Kasumi-1 (cell line): Measurements from ENCODE around the gene RGMA.

Experiments used
- DNase-seq, 2 experiments: peaks; one replicate each; lab custom pipeline; 2025; lab: John Stamatoyannopoulos, UW

RGMA gene

GRCh38 chr15:93091465-93091864 lies 2.5 kb upstream of the RGMA start:
- no peak for DNase-seq

GRCh38 chr15:93089727-93090305 lies 805 bp upstream of the RGMA start:
- no peak for DNase-seq

- peak in 1 of 2 experiments; percentile 11 for DNase-seq
These were observed 621 bp downstream of the RGMA start for GRCh38 chr15:93088200-93088980.

- peak; percentile 71 to 82 for DNase-seq
These were observed 1.2 kb downstream of the RGMA start for GRCh38 chr15:93087825-93088199.

GRCh38 chr15:93086791-93087190 lies 2.2 kb downstream of the RGMA start:
- no peak for DNase-seq

- no peak for DNase-seq
These were observed 3.3 kb downstream of the RGMA start for GRCh38 chr15:93085692-93086091.

- DNase-seq, result no peak
These were observed 6.2 kb downstream of the RGMA start for GRCh38 chr15:93082861-93083260.

- DNase-seq, result no peak
These were observed 7.6 kb downstream of the RGMA start for GRCh38 chr15:93081399-93081798.

GRCh38 chr15:93080451-93080850 lies 8.6 kb downstream of the RGMA start:
- no peak for DNase-seq

GRCh38 chr15:93076875-93077274 lies 12.1 kb downstream of the RGMA start:
- DNase-seq, result no peak

GRCh38 chr15:93076217-93076616 lies 12.8 kb downstream of the RGMA start:
- no peak for DNase-seq

GRCh38 chr15:93074599-93074998 lies 14.4 kb downstream of the RGMA start:
- DNase-seq, result no peak

GRCh38 chr15:93073465-93073952 lies 15.5 kb downstream of the RGMA start:
- no peak for DNase-seq

GRCh38 chr15:93072411-93073394 lies 16.3 kb downstream of the RGMA start:
- no peak for DNase-seq

GRCh38 chr15:93072011-93072410 lies 17.0 kb downstream of the RGMA start:
- no peak for DNase-seq

GRCh38 chr15:93071469-93071936 lies 17.5 kb downstream of the RGMA start:
- no peak for DNase-seq

- no peak for DNase-seq
These were observed 18.3 kb downstream of the RGMA start for GRCh38 chr15:93070551-93071296.

GRCh38 chr15:93070132-93070531 lies 18.9 kb downstream of the RGMA start:
- DNase-seq, result no peak

GRCh38 chr15:93068581-93069199 lies 20.3 kb downstream of the RGMA start:
- DNase-seq, result no peak

GRCh38 chr15:93067649-93068085 lies 21.3 kb downstream of the RGMA start:
- no peak for DNase-seq
